ENCODE results near the gene TRAF2. TPM values are rescaled to one million over a fixed set of nuclear protein-coding genes. Genes with fewer than 3 reads are reported as not detected.

The TRAF2 gene
- total RNA-seq, 2 experiments from 2014 or later: 10.6 to 11.6 TPM

DNA sequence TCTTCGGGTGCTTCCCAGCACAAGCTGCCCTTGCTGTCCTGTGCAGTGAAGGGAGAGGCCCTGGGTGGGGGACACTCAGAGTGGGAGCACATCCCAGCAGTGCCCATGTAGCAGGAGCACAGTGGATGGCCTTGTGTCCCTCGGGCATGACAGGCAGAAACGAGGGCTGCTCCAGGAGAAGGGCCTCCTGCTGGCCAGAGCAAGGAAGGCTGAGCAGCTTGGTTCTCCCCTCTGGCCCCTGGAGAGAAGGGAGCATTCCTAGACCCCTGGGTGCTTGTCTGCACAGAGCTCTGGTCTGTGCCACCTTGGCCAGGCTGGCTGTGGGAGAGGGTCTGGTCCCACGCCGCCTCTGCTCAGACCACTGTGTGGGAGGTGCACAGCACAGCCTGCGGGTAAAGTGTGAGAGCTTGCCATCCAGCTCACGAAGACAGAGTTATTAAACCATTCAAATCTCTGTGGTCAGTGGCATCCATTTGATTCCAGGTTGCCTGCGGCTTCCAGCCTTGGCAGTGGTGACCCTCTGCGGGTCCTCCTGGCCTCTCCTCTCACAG is 39.9 kb downstream of the TRAF2 start:
- Mint-ChIP-seq H3K4me3 (no peak overlapping the region), H3K9me3 (no peaks in the 10 kb centered on the region), H3K4me1 (ENCODE audit: low read depth) (no peaks in the 10 kb centered on the region), H3K36me3 (ENCODE audit: low read depth) (peaks cover 23% of the 10 kb centered on the region), H3K27me3 (no peaks in the 10 kb centered on the region), H3K27ac (no peak overlapping the region)
- POLR2A ChIA-PET: no interaction called here
- ATAC-seq (ENCODE audit: poor library complexity): no peak
- intact Hi-C loops (cut with DNase I, micrococcal nuclease): no loop called here
- CTCF ChIA-PET: no interaction called here
- Histone ChIP-seq H3K9me3 (ENCODE audit: control insufficient read depth in 1 of 2, insufficient read depth in 1 of 2, low read length in 2 of 2) (no peaks in the 10 kb centered on the region), H3K4me1 (ENCODE audit: insufficient read depth, low read length) (no peaks in the 10 kb centered on the region), H3K4me3 (ENCODE audit: low read length) (no peak overlapping the region), H3K27ac (ENCODE audit: low read depth in 1 of 2, low read length in 2 of 2) (no peak overlapping the region), H3K36me3 (ENCODE audit: insufficient read depth, low read length) (peaks cover 35% of the 10 kb centered on the region), H3K27me3 (ENCODE audit: control insufficient read depth in 1 of 2, insufficient read depth in 2 of 2, low read length in 2 of 2) (no peaks in the 10 kb centered on the region)
- DNase-seq: no peak
- TF ChIP-seq, protein P1, sequence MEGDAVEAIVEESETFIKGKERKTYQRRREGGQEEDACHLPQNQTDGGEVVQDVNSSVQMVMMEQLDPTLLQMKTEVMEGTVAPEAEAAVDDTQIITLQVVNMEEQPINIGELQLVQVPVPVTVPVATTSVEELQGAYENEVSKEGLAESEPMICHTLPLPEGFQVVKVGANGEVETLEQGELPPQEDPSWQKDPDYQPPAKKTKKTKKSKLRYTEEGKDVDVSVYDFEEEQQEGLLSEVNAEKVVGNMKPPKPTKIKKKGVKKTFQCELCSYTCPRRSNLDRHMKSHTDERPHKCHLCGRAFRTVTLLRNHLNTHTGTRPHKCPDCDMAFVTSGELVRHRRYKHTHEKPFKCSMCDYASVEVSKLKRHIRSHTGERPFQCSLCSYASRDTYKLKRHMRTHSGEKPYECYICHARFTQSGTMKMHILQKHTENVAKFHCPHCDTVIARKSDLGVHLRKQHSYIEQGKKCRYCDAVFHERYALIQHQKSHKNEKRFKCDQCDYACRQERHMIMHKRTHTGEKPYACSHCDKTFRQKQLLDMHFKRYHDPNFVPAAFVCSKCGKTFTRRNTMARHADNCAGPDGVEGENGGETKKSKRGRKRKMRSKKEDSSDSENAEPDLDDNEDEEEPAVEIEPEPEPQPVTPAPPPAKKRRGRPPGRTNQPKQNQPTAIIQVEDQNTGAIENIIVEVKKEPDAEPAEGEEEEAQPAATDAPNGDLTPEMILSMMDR (IDR thresholded peaks at IDR 0.05): no peak

GRCh38 chr9:136926749-136927148 is 40.4 kb downstream of the TRAF2 start:
- Histone ChIP-seq H3K27me3 (ENCODE audit: control insufficient read depth in 1 of 2, insufficient read depth in 2 of 2, low read length in 2 of 2) (no peaks in the 10 kb centered on the region), H3K36me3 (ENCODE audit: insufficient read depth, low read length) (peaks cover 31% of the 10 kb centered on the region), H3K27ac (ENCODE audit: low read depth in 1 of 2, low read length in 2 of 2) (no peak overlapping the region), H3K4me1 (ENCODE audit: insufficient read depth, low read length) (no peaks in the 10 kb centered on the region), H3K4me3 (ENCODE audit: low read length) (no peak overlapping the region), H3K9me3 (ENCODE audit: control insufficient read depth in 1 of 2, insufficient read depth in 1 of 2, low read length in 2 of 2) (no peaks in the 10 kb centered on the region)
- no peaks in the 10 kb centered on the region for H3K9me3 Mint-ChIP-seq
- H3K4me3 Mint-ChIP-seq: no peak overlapping the region
- H3K36me3 Mint-ChIP-seq (ENCODE audit: low read depth): peaks cover 23% of the 10 kb centered on the region
- DNase-seq: no peak
- CTCF ChIA-PET: no interaction called here
- H3K4me1 Mint-ChIP-seq (ENCODE audit: low read depth): no peaks in the 10 kb centered on the region
- intact Hi-C loops (cut with DNase I, micrococcal nuclease): no loop called here
- no peak for ATAC-seq (ENCODE audit: poor library complexity)
- TF ChIP-seq, protein P1 (IDR thresholded peaks at IDR 0.05): no peak
- H3K27ac Mint-ChIP-seq: no peak overlapping the region
- POLR2A ChIA-PET: no interaction called here
- H3K27me3 Mint-ChIP-seq: no peaks in the 10 kb centered on the region

GRCh38 chr9:136927343-136928271 is 41.3 kb downstream of the TRAF2 start:
- Histone ChIP-seq H3K27ac (ENCODE audit: low read depth in 1 of 2, low read length in 2 of 2) (no peak overlapping the region), H3K36me3 (ENCODE audit: insufficient read depth, low read length) (peaks cover 24% of the 10 kb centered on the region), H3K4me3 (ENCODE audit: low read length) (no peak overlapping the region), H3K4me1 (ENCODE audit: insufficient read depth, low read length) (no peaks in the 10 kb centered on the region), H3K27me3 (ENCODE audit: control insufficient read depth in 1 of 2, insufficient read depth in 2 of 2, low read length in 2 of 2) (no peaks in the 10 kb centered on the region), H3K9me3 (ENCODE audit: control insufficient read depth in 1 of 2, insufficient read depth in 1 of 2, low read length in 2 of 2) (no peaks in the 10 kb centered on the region)
- CTCF ChIA-PET: no interaction called here
- Mint-ChIP-seq H3K4me1 (ENCODE audit: low read depth) (no peaks in the 10 kb centered on the region), H3K9me3 (no peaks in the 10 kb centered on the region), H3K27ac (no peak overlapping the region), H3K36me3 (ENCODE audit: low read depth) (peaks cover 16% of the 10 kb centered on the region), H3K27me3 (no peaks in the 10 kb centered on the region), H3K4me3 (no peak overlapping the region)
- POLR2A ChIA-PET: no interaction called here
- ATAC-seq (ENCODE audit: poor library complexity) (no peak), DNase-seq (no peak)
- intact Hi-C loops (cut with DNase I, micrococcal nuclease): no loop called here
- TF ChIP-seq, protein P1 (IDR thresholded peaks at IDR 0.05): no peak

Measured in CD4-positive, alpha-beta T cell (primary cell).